Myometrial cell (primary cell): ENCODE results near the gene CLASRP. TPM values are rescaled to one million over a fixed set of nuclear protein-coding genes. Genes with fewer than 3 reads are reported as not detected.

ENCODE experiments used
- total RNA-seq: library from RNA; depleted of rRNA; stranded (reverse); fragments of >200 nt; gene quantifications from 2 replicates; pipeline ENCODE4 v1.2.3, GENCODE V29; 2015

Gene CLASRP
- 37.4 and 38.6 TPM in 2 replicates for total RNA-seq

GRCh38 chr19:45038931-45039893, at the start of gene CLASRP:
Gene CLASRP (plus strand): TSS chr19:45039045. CDS start chr19:45040213, 1,168 bp downstream.

GRCh38 chr19:45001087-45001739, 37.6 kb upstream of the CLASRP start, which contains the start of gene RELB:
Gene RELB (plus strand): TSS chr19:45001464. CDS start chr19:45001580, 116 bp downstream.

GRCh38 chr19:45076029-45076850, 37.4 kb downstream of the CLASRP start, which contains the start of gene ZNF296:
Gene ZNF296 (minus strand): TSS chr19:45076478. CDS start chr19:45076373, 105 bp downstream.

GRCh38 chr19:45079063-45079910, 40.4 kb downstream of the CLASRP start, which contains the start of gene GEMIN7:
Gene GEMIN7 (plus strand): TSS chr19:45079260. CDS start chr19:45090115, 10,855 bp downstream.

GRCh38 chr19:45092747-45093678, 54.2 kb downstream of the CLASRP start, which contains the start of gene PPP1R37:
Gene PPP1R37 (plus strand): TSS chr19:45093179. CDS start chr19:45093326, 147 bp downstream.

Other genes with a start within 250 kb of the CLASRP start
- 19.0 and 25.9 TPM in 2 replicates for gene BCAM, start 229.9 kb upstream of the CLASRP start, total RNA-seq
- gene NECTIN2, start 192.7 kb upstream of the CLASRP start, total RNA-seq = 246 and 247 TPM in 2 replicates
- gene TOMM40, start 147.8 kb upstream of the CLASRP start, total RNA-seq = 70.3 and 96.9 TPM in 2 replicates
- 11.8 and 21.4 TPM in 2 replicates for gene APOE, start 133.2 kb upstream of the CLASRP start, total RNA-seq
- gene APOC1, start 124.4 kb upstream of the CLASRP start, total RNA-seq = 6.6 and 16.7 TPM in 2 replicates
- not detected in 2 replicates for gene APOC4, start 96.8 kb upstream of the CLASRP start, total RNA-seq
- not detected in 2 replicates for gene APOC2, start 93.0 kb upstream of the CLASRP start, total RNA-seq
- 42.7 and 82.2 TPM in 2 replicates for gene CLPTM1, start 83.7 kb upstream of the CLASRP start, total RNA-seq
- gene RELB, start 37.6 kb upstream of the CLASRP start, total RNA-seq = 14.9 and 21.9 TPM in 2 replicates
- gene ZNF296, start 37.4 kb downstream of the CLASRP start, total RNA-seq = 1.9 TPM in 1 of 2 replicates, not detected in the other
- gene GEMIN7, start 40.2 kb downstream of the CLASRP start, total RNA-seq = 18.5 and 23.2 TPM in 2 replicates
- 29.2 and 37.8 TPM in 2 replicates for gene PPP1R37, start 54.1 kb downstream of the CLASRP start, total RNA-seq
- gene NKPD1, start 121.9 kb downstream of the CLASRP start, total RNA-seq = under 0.01 TPM in 1 of 2 replicates, not detected in the other
- gene TRAPPC6A, start 139.2 kb downstream of the CLASRP start, total RNA-seq = 13.1 and 14.7 TPM in 2 replicates
- 3.2 and 7.8 TPM in 2 replicates for gene BLOC1S3, start 139.7 kb downstream of the CLASRP start, total RNA-seq
- gene EXOC3L2, start 206.4 kb downstream of the CLASRP start, total RNA-seq = not detected in 2 replicates
- gene MARK4, start 212.2 kb downstream of the CLASRP start, total RNA-seq = 15.4 and 21.3 TPM in 2 replicates